ENCODE results near the gene TAF1B.

Gene TAF1B

DNA sequence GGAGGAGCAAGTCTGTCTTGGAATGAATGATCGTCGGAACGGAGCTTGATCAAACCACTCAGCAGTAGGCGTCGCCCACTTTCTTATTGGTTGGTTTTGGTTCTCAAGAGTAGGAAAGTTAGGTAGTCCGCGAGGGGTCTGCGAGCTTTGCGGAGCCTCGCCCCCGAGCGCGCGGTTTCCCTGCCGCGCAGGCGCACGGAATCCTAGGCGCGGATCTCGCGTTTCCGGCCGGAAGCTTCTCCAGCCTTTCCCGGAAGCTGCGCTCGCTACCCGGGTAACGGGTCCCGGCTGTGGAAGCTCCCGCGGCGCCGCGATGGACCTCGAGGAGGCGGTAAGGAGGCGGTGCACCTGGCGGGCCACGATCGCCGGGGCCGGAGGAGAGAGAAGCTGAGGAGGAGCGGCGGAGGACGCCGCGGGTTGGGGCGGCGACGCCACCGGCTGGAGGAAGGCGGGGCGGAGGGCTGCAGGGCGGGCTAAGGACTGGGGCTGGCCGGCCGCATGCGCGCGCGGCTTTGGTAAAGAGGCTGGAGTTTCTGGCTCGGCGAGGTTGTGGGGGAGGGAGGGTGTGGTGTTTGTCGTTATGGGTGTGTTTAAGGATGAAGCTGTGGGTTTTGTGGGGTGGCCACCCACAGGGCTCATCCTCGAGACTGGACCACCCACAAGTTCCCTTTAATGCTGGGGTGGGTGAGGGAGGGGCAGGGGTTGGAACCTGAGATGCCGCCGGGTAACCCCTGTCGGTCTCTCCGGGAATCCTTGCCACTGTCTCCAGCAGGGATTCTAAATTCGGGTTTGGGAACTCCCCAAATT, at the start of gene TAF1B:
TSS of gene TAF1B (plus strand) at position 246 of the 807 bp plus-strand sequence. CDS start at position 314, 68 bp downstream.
- peak; percentile 85 for DNase-seq

DNA sequence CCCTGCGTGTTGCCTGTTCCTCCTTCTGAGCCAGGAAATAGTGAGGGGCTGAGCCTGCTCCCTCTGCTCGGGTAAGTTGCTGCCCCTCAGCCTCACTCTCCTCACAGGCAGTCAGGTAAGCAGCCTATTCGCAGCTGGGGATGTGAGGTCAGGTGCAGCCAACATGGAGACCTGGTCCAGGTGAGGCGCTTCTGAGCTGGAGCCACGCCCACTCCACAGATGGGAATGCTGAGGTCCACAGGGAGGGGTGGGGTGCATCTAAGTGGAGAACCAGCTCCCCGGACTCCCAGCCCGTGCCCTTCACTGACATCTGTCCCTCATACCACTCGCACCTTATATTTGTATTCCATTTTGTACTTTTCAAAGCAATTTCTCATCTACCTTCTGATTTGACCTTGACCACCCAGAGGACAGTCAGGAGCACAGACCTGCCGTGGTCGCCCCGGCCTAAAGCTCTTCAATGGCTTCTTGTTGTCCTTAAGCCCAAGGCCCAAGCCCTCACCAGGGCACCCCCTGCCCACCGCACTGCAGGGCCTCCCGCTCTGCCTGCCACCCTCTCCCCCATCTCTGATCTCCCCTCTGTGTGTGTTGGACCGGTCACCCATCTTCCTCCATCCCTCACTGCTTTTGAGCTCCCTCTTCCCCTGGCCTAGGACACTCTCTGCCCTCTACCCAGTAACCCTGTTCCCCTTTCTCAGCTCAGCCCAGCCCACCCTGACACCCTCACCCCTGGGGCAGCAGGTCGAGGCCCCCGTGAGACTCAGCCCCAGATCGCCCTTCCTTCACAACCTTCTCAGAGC, 49.2 kb upstream of the TAF1B start:
- no peak for DNase-seq

DNA sequence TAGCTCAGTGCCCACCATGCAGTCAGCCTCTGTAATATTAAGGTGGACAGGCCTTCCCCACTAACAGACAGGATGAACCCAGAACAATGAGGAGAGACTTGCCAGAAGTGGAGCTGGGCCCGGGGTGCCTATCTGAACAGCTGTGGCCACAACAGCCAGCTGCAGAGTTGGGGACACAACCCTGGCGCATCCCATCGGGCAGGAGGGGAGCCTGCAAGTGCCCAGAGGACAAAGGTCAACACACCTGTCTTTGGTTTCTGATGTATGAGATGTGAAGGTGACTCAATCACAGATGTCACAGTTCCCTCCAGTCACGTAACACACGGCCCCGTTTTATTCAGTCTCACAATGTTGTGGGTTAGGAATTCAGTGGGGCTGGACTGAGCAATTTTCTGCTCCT, 48.2 kb upstream of the TAF1B start:
- DNase-seq: no peak

DNA sequence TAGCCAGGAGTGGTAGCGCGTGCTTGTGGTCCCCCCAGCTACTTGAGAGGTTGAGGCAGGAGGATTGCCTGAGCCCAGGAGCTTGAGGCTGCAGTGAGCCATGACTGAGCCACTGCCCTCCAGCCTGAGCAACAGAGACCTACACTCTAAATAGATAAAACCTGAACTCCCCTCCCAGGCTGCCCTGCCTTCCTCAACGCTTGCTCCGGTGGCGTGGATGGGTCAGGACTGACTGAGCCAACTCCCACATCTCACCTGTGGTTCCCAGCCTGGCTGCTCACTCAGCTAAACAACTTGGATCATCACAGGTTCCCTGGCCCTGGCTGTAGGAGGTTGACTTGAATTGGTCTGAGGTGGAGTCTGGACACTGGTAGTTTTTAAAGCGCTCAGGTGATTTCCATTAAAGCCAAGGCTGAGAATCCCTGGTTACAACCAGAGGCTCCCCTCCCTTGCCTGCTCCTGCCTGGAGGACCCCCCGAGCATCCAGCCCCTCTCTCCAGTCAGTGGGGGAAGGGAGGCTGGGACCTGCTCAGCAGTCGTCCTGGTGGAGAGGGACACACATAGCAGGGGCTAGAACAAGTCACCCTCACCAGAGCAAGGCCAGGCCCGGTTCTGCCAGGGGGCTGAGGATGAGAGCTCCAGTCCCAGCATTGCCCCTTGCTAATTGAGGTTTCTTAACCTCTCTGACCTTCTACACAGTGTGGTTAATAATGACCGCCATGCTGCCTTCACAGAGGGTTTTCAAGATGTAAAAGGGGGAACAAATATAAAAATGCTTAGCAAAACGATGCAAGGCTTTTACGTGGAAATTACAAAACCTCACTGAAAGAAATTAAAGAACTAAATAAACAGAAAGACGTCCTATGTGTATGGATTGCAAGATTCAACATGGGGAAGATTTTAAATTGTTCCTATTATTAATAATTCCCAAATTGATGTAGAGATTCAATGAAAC, 46.9 kb upstream of the TAF1B start:
- DNase-seq: no peak

DNA sequence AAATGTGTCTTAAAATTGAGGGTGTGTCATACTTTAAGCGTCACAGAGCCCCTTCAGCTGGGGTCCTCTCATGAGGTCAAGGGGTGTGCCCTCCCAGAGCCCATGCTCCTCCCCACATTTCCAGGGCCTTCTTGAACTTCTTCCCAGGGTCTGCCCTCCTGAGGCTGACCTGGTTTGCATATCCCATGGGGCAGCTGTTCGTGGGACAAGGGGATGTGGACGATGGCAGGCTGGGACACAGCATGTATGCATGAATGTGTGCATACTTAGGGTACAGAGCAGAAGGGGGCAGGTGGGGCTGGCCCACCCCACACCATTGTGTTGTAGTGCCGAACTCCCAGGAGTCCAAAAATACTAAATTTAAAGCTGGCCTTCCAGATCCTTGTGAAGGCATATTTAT, 46.2 kb upstream of the TAF1B start:
- no peak for DNase-seq

DNA sequence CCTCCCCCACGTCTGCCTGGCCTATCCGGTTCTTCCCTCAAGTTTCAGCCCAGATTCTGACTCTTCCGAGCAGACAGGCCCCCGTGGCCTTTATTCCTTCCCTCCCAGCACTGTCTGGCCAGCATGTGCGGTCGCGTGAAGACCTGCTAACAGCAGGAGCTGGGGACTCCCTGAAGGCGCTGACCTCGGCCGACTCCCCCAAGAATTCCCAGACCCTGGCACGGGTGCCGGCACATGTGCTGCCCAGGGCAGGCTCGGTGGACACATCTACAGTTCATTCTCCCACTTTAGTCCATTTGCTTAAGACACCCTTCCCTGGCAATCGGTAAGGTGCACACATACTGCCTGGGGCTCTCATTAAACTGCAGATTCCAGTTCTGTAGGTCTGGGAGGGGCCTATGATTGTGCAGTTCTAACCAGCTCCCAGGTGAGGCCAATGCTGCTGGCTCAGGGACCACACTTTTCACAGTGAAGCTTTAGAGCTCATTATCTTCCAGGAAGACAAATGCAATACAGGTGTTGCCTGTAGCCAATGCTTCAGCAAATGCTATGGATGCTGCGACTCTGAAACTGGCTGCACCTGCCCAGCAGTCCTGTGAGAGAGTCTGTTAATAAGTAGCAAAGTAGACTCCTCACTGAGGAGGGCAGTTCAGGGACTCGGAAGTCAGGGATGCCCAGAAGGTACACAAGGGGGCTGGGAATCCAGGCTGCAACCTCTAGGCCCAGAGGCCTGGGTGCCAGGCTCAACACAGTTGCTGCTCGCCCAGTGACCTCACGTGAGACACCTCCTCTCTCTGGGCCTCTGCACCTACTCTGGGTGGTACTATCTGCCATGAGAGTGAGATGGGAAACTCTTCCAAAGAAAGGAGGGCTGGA, 45.4 kb upstream of the TAF1B start:
- DNase-seq: no peak

DNA sequence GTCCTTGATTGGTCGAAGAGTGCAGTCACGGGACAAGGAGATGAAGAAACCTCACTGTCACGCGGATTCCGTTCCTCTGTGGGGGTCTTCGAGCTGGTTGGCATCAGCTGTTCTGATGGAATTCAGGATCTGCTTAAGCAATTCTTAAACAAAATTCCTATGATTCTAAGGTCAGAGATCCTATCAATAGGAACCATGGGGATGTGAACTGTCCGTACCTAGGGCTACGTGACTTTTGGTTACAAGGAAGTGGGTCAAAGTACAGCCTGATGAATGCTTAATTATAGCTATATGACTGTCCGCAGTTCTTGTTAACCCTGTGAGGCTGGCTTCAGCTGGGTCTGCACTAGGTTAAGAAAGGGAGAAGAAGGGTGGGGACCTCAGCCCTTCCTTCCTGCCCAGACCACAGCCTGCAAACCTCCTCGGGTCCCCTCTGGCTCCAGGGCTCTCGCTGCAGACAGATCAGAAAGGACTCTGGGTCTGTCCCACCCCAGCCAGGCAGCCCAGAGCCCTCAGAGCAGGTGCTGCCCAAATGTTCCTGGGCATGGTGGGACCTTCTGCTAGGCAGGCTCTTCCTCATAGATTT, 44.2 kb upstream of the TAF1B start:
- DNase-seq: no peak

DNA sequence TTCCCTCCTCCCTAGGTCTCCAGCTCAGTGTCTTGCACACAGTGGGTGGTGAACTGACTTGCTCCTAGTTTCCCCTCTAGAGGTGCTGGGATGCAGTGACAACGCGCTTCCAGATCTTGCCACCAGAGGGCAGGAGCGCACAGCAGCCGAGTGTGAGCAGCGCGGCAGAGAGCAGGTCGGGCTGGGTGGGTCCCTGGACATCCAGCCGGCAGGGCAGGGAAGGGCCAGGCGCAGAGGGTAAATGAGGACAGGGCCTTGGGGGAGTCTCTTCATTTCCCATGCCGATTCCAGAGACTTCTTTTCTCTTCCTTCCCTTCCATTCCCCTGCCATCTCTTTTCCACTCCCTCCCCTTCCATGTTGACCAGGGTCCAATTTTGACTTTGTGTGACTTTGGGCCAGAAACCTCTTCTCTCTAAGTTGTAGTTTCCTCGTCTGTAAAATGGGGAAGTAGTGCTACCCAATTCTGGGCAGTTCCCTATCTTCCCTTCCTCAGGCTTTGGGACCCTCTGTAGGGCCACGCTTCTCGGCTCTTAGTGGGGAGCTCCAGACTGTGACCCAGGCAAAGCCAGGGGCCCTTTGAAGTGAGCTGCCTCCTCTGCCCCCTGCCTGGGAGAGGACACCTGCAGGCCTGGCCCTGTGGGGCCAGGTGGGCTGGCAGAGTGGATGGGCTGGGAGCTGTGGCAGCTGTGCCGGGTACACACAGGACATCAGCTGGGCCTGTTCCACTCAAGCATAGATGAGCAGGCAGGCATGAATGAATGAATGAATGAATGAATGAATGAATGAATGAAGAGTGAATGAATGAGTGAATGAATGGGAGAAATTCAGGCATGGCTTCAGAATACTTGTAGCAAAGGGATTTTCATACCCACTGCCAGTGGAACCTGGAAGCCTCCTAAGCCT, 43.3 kb upstream of the TAF1B start:
- DNase-seq: peak; percentile 26

DNA sequence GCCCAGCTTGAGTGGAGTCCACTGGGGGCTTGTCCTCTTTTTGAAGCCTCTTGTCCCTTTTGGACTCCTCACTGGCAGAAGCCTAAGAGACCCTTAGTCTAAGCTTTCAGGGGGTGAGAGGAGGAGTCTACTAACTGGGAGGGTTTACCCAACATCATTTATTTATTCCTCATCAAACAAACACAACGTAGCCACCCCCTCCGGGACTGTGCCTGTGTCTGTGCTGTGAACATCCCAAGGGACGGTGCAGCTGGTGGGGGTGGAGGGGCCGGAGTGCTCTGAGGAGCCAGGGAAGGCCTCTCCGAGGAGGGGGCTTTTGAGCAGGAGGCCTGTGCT, 42.7 kb upstream of the TAF1B start:
- DNase-seq: no peak

DNA sequence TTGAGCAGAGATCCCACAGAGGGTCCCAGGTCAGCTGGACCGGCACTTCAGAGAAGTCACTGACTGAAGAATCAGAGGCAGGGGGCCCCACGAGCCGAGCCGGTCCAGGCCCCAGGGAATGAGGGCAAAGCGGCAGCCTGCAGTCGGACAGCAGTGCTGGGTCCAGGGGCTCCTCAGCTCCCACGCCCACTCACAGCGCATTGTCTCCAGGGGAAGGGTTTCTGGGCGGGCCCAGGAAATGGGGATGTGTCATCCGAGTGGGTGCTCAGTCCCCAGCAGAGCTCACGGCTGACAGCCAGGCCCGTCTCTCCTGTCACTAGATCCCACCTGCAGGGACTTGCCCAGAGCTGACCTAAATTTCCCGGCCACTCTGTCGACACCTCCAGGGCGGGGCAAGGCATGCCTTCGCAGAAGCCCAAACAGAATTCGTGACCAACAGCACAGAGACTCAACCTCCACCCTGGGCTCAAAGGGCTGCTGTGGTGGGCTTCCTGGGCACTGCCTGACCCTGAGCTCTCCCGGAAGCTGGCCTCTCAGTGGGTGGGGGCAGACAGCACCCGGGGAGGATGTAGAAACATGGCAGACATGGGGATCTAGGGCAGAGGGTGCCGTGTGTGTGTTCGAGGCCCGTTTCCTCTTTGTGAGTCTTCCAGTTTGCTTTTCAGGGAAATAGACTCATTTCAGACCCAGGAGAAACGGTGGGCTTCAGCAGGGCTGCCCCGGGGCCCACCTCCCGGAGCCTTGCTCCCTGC, 42.1 kb upstream of the TAF1B start:
- DNase-seq: no peak

DNA sequence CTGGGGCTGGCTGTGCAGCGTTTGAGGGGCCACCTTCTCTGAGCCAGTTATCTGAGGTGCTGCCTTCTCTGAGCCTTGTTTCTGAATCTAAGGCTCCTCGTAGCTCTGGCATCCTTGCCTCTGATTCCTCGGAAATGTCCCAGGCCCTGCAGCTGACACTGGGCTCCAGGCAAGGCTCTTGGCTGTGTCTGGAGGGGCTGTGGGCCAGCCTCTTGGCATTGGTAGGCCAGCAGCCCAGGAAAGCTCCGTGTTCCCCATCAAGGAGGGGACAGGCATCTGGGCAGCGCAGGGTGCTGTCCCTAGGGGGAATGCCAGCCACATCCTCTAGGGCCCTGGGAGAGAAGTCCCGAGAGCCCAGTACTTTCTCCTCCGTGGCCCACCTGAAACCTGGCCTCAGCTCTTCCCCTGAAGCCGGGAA, 40.7 kb upstream of the TAF1B start:
- DNase-seq: no peak

DNA sequence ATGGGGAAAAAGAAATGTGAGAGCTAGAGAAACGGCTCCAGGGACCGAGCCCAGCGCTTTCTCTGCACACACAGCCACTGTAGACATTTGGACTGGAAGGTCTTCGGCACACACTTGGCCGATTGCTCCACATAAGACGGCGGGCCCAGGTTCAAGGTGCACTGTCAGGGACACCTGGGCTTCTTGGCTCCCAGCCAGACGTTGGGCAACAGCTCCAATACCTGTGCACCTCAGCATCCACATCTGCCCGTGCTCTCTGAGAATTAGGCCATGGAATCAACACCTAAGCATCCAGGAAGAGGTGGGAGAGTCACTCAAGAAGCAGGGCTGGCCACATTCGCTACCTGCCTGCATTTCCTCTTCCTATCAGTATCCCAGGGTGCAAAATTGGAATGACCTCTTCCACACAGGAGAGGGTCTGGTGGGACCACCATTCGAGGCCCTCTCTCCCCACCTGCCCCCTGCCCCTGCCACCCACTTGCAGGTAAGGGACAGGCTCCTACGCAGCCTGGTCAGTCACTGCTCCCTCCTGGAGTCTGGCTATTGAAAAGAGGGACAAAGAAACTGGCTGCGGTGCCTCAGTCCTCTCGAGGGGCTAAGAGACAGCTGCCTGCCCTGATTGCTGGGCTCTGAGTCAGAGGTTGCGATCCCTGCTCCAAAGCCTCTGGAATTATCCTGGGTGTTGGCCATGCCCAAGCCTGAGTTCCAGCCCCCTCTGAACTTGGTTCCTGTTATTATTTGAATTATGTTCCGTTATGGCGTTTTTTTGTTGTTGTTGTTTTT, 40.1 kb upstream of the TAF1B start:
- DNase-seq: no peak

DNA sequence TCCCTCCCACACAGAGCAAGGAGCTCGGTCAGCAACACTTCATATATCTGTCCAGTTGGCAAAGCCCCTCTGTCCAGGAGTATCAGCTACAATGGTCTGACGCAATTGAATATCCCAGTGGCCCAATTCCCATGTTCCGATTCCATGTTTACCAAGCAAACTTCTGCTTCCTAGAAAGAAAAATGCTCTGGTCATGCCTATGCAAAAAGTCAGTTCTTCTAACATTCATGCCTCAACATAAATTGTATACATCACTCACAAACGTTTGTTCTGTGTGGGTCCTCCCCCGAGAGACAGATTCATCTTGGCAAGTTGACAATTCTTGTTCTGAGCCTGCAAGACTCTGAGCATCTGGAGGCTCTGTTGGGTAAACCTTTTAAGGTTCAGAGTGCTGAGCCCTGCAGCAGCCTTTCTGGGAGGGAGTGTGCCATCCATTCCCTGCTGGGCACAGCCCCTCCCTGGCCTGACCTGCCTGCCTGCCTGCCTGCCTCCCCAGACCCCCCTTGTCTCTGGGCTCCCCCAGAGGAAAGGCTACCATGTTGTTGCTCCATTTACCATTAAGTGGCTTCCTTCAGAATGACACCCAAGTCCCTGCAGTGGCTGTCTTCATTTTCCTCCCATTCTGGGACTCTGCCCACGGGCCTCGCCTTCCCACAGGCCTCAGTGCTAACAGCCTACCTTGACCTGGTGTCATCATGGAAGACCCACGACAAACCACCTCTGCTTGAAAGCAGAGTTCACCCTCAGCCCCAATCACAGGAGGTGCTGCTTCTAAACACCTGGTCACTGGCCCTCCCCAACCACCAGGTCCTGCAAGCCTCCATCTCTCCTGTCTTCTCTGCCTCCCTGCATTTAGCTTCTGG, 37.6 kb upstream of the TAF1B start:
- no peak for DNase-seq

DNA sequence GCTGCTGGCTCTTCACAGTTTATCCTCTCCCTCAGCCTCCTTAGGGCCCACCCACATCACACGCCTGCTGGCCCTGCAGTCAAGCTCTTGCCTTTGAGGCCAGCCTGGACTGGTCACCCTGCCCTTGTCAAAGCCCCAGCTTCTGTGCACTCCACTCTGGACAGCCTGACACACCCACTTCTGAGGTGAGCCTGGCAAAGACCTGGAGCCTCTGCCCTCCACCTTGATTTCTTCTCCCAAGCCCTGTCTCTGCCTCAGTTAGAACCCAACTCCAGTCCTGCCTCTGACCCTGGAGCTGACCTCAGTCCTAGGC, 37.0 kb upstream of the TAF1B start:
- DNase-seq: no peak

DNA sequence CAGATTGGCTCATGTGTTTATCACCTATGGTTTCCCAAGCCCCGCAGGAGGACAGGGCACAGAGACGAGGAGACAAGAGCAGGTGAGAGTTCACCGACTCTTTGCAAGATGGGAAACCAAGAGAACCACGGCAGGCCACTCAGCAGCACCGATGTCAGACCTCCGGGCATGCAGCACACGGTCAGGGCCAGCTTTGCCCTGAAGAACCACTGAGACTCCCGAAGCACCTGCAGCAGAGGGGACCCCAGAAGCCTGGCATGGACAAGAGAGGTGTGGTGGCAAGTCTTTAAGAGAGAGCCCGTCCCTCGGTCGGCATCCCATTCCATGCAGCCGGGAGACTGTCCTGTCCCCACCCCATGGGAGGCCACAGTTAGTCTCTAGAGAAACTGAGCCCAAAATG, 36.6 kb upstream of the TAF1B start:
- no peak for DNase-seq

DNA sequence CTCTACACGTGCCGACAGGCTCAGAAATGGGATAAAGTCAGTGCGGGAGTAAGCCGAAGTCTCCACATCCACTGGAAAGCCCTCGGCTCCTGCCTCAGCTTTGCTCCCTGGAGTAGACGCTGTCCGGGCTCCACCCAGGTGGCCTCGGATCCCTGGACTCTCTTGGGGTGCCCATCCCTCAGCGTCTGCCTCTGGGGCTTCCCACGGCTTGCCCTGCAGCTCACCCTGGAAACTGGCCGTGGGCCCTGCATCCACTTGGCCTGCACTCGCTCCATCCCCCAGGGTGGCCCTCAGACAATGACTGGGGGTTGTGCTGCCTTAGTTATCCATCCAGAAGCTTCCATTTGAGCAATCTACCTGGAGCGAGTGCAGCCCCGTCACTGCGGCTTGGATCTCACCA, 36.2 kb upstream of the TAF1B start:
- DNase-seq: no peak

DNA sequence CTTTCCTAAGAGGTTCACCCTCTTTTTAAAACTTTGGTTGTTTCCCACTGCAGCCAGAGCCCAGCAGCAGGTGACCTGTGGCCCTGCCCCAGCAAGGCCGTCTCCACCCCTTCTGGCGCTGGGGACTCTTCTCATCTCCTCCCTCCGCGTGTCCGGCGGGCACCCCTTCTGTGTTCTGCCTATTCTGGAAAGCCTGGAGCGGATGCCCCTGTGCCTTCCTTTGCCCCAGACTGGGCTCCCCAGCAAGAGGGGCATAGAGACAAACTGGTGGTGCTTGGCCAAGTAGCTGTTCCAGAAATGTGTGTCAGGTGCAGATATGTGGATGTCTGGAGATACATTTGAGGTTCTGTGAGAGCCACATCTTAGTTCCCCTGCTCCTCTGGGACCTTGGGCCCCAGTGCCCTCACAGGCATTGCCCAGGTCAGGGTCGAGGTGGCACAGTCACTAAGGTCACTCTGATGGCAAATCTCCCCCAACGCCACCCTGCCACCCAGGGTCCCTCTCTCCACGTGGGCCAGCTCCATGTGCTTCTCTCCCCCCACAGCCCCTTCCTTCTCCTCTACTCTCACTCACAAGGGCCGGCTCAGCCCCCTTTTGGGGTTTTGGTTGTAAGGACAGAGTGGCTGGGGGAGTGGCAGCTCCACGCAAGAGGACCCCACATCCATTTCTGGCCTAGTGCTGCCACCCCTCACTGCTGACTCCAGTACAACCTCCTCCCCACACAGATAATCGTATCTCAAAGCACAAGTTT, 35.5 kb upstream of the TAF1B start:
- no peak for DNase-seq

Data from NK-92 treated with Interleukin-12 subunit alpha and Interleukin-12 subunit beta, amount 100 ng/mL, for 24 hours (cell line).